Activated T-helper 1 cell treated with anti-CD3 and anti-CD28 coated beads, Interleukin-2, amount 50 U/mL, for 16 hours (primary cell): ENCODE measurements around the gene TINCR.

ENCODE experiments used
- DNase-seq, 2 donors: peaks; one replicate each; pipeline ENCODE4 v3.0.0-alpha.2; 2020; ENCODE audit warnings: low read depth in 1 of 2, low spot score in 1 of 2

Gene TINCR

GRCh38 chr19:5519076-5519475 lies 48.7 kb downstream of the TINCR start:
- DNase-seq, result no peak

- DNase-seq, result no peak
These were observed 52.0 kb downstream of the TINCR start for GRCh38 chr19:5515737-5516136.

- no peak for DNase-seq
These were observed 53.8 kb downstream of the TINCR start for GRCh38 chr19:5514001-5514400.

- no peak for DNase-seq
These were observed 55.0 kb downstream of the TINCR start for GRCh38 chr19:5512715-5513114.
